BE2C (cell line): ENCODE data around the gene CLEC18B.
"Not testable (repeated sequence)": the region's sequence is repeated elsewhere in the genome, so short reads cannot be mapped to it uniquely, and the experiment has no call there.

Source experiments
- DNase-seq: peaks from one replicate; pipeline ENCODE4 v3.0.0-alpha.2; 2020
- H3K27me3 ChIP-seq: fragments of 250-450 bp; sonication (Bioruptor Pico); 2 replicates; pipeline ENCODE4 v1.5.1; 2020; ENCODE audit warnings: mild to moderate bottlenecking
- H3K36me3 ChIP-seq: fragments of 250-450 bp; sonication (Bioruptor Pico); 2 replicates; pipeline ENCODE4 v1.5.1; 2020; ENCODE audit warnings: mild to moderate bottlenecking
- H3K4me1 ChIP-seq: fragments of 250-450 bp; sonication (Bioruptor Pico); 2 replicates; pipeline ENCODE4 v1.5.1; 2020
- H3K4me3 ChIP-seq: 2 replicates; pipeline ENCODE4 v1.5.1; 2011; ENCODE audit warnings: low read depth, low read length
- H3K9me3 ChIP-seq: fragments of 250-450 bp; sonication (Bioruptor Pico); 2 replicates; pipeline ENCODE4 v1.5.1; 2020
- CTCF ChIP-seq: IDR thresholded peaks from 2 replicates; pipeline ENCODE4 v1.5.1; 2012; ENCODE audit warnings: mild to moderate bottlenecking, low read depth, low read length

CLEC18B gene

GRCh38 chr16:74447578-74447977 lies 26.3 kb upstream of the CLEC18B start:
- no peak for DNase-seq
- Histone ChIP-seq H3K27me3 (no peaks in the 10 kb centered on the region), H3K36me3 (peaks cover 11% of the 10 kb centered on the region), H3K9me3 (no peaks in the 10 kb centered on the region), H3K4me1 (no peaks in the 10 kb centered on the region), H3K4me3 (no peak overlapping the region)
- TF ChIP-seq CTCF = no peak

DNA sequence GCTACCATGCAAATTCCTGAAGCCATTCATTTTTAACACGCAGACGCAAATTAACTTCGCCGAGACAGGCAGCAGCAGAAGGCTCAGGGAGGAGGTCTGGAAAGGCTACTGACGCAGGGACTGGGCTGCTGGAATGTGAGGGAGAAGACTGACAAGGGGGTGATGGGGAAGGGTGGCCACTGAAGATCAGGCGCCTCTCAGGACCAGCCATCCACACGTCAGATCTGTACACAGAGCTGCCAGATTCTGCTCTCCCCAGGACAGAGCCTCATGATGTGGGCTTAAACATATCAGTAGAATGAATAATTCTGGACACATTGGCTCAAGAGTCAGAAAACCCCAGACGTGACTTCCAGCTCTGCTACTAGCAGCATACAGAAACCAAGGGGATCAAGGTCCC lies 25.6 kb upstream of the CLEC18B start:
- Histone ChIP-seq H3K4me3 (no peak overlapping the region), H3K9me3 (no peaks in the 10 kb centered on the region), H3K4me1 (no peaks in the 10 kb centered on the region), H3K27me3 (no peaks in the 10 kb centered on the region), H3K36me3 (peaks cover 6% of the 10 kb centered on the region)
- no peak for TF ChIP-seq CTCF
- no peak for DNase-seq

- not testable (repeated sequence) for H3K4me3 ChIP-seq, H3K9me3 ChIP-seq, DNase-seq, H3K27me3 ChIP-seq, H3K36me3 ChIP-seq, H3K4me1 ChIP-seq
Observed at GRCh38 chr16:74443624-74444346, 22.5 kb upstream of the CLEC18B start.

DNA sequence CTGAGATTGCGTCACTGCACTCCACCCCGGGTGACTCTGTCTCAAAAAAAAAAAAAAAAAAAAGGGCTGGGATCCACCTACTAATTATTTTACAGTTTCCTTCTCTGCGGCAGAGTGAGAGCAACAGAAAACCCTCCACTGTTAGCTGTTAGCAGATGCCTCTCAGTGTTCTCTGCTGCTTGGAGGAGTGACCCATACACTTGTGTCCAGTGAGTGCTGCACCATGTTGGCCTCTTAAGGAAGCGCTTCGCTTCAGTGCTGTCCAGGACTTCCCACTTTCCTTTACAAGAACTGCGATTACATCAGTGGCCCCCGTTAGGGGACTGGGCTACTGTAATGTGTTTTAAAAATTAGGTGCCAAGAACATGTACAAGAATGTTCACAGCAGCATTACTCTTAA lies 18.4 kb upstream of the CLEC18B start:
- DNase-seq = no peak
- no peaks in the 10 kb centered on the region for H3K4me1 ChIP-seq
- no peak for TF ChIP-seq CTCF
- no peaks in the 10 kb centered on the region for H3K9me3 ChIP-seq
- H3K4me3 ChIP-seq = no peak overlapping the region
- no peaks in the 10 kb centered on the region for H3K36me3 ChIP-seq
- H3K27me3 ChIP-seq = no peaks in the 10 kb centered on the region

GRCh38 chr16:74438492-74438979 lies 17.3 kb upstream of the CLEC18B start:
- no peak for TF ChIP-seq CTCF
- Histone ChIP-seq H3K9me3 (no peaks in the 10 kb centered on the region), H3K4me1 (no peaks in the 10 kb centered on the region), H3K27me3 (no peaks in the 10 kb centered on the region), H3K36me3 (no peaks in the 10 kb centered on the region), H3K4me3 (no peak overlapping the region)
- DNase-seq = no peak

DNA sequence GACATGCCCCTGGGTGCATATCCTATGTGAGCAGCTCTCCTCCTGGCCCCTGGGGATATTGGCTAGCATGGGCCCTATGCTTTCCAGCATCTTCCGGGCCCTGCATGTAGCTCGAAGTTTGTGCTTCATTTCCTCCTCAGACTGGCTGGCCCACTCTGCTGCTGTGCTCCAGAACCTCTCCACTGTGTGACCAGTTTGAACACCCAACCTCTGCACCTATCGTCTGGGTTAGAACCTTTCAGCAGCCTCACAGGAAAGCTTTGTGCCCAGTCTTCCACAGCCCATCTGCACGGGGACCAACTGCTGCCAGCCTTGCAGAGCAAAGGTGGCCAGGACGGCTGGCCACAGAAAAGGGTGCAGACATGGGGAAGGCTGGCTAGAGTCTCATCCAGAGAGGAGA lies 10.2 kb upstream of the CLEC18B start:
- Histone ChIP-seq H3K36me3 (no peaks in the 10 kb centered on the region), H3K27me3 (no peaks in the 10 kb centered on the region), H3K9me3 (no peaks in the 10 kb centered on the region), H3K4me3 (no peak overlapping the region), H3K4me1 (no peaks in the 10 kb centered on the region)
- TF ChIP-seq CTCF = no peak
- DNase-seq = no peak
